ENCODE results near the gene USP4. TPM values are rescaled to one million over a fixed set of nuclear protein-coding genes. Genes with fewer than 3 reads are reported as not detected.

USP4 gene
- total RNA-seq, 2 donors from 2014 or later = 76.0 to 92.8 TPM

- Mint-ChIP-seq H3K36me3 (peaks cover 19% of the 10 kb centered on the region in 2 donors), H3K9me3 (no peaks in the 10 kb centered on the region), H3K27ac (peak overlapping the region in 1 of 2 donors; percentile 11)
- no peak for ATAC-seq
- no peak for DNase-seq (ENCODE audit: low spot score in 2 of 2)
Observed at GRCh38 chr3:49324768-49325167, 15.1 kb downstream of the USP4 start.

GRCh38 chr3:49316696-49317457 lies 23.0 kb downstream of the USP4 start:
- H3K36me3 Mint-ChIP-seq = peaks cover 6% of the 10 kb centered on the region in 2 donors

GRCh38 chr3:49313896-49314688 lies 25.8 kb downstream of the USP4 start:
- ATAC-seq = peak in 1 of 2 donors; percentile 43
- Mint-ChIP-seq H3K27ac (peak overlapping the region in 1 of 2 donors; percentile 68), H3K36me3 (no peaks in the 10 kb centered on the region)

More at GRCh38 chr3:49316696-49317457, 23.0 kb downstream of the USP4 start:
- Mint-ChIP-seq H3K9me3 (no peaks in the 10 kb centered on the region), H3K27ac (no peak overlapping the region)
- DNase-seq (ENCODE audit: low spot score in 2 of 2) (no peak), ATAC-seq (no peak)

GRCh38 chr3:49311283-49311682 lies 28.6 kb downstream of the USP4 start:
- ATAC-seq = no peak
- Mint-ChIP-seq H3K27ac (no peak overlapping the region), H3K9me3 (no peaks in the 10 kb centered on the region)

More at GRCh38 chr3:49313896-49314688, 25.8 kb downstream of the USP4 start:
- no peaks in the 10 kb centered on the region for H3K9me3 Mint-ChIP-seq
- no peak for DNase-seq (ENCODE audit: low spot score in 2 of 2)

GRCh38 chr3:49310677-49311076 lies 29.2 kb downstream of the USP4 start:
- H3K36me3 Mint-ChIP-seq = no peaks in the 10 kb centered on the region
- H3K9me3 Mint-ChIP-seq = no peaks in the 10 kb centered on the region
- H3K27ac Mint-ChIP-seq = peak overlapping the region in 1 of 2 donors; percentile 65
- DNase-seq (ENCODE audit: low spot score in 2 of 2) (no peak), ATAC-seq (no peak)

More at GRCh38 chr3:49311283-49311682, 28.6 kb downstream of the USP4 start:
- DNase-seq (ENCODE audit: low spot score in 2 of 2) = no peak
- H3K36me3 Mint-ChIP-seq = no peaks in the 10 kb centered on the region

- Mint-ChIP-seq H3K9me3 (no peaks in the 10 kb centered on the region), H3K36me3 (no peaks in the 10 kb centered on the region), H3K27ac (peak overlapping the region in 1 of 2 donors; percentile 56)
- DNase-seq (ENCODE audit: low spot score in 2 of 2) = no peak
- ATAC-seq = no peak
Observed at GRCh38 chr3:49305608-49306007, 34.2 kb downstream of the USP4 start.

GRCh38 chr3:49302613-49303012 lies 37.2 kb downstream of the USP4 start:
- DNase-seq (ENCODE audit: low spot score in 2 of 2) = no peak
- peak overlapping the region in 1 of 2 donors; percentile 5 for H3K27ac Mint-ChIP-seq
- H3K9me3 Mint-ChIP-seq = no peaks in the 10 kb centered on the region
- peaks cover 0 to 13% of the 10 kb centered on the region in 2 donors for H3K36me3 Mint-ChIP-seq
- no peak for ATAC-seq

- ATAC-seq (no peak), DNase-seq (ENCODE audit: low spot score in 2 of 2) (no peak)
- H3K27ac Mint-ChIP-seq = peak overlapping the region in 1 of 2 donors; percentile 72
- H3K9me3 Mint-ChIP-seq = no peaks in the 10 kb centered on the region
- peaks cover 9 to 21% of the 10 kb centered on the region in 2 donors for H3K36me3 Mint-ChIP-seq
Observed at GRCh38 chr3:49300595-49300994, 39.3 kb downstream of the USP4 start.

- ATAC-seq = no peak
- H3K27ac Mint-ChIP-seq = peak overlapping the region in 1 of 2 donors; percentile 22
- no peak for DNase-seq (ENCODE audit: low spot score in 2 of 2)
- peaks cover 20 to 29% of the 10 kb centered on the region in 2 donors for H3K36me3 Mint-ChIP-seq
- H3K9me3 Mint-ChIP-seq = no peaks in the 10 kb centered on the region
Observed at GRCh38 chr3:49298511-49298910, 41.3 kb downstream of the USP4 start.

- DNase-seq (ENCODE audit: low spot score in 2 of 2) (no peak), ATAC-seq (no peak)
- Mint-ChIP-seq H3K27ac (peak overlapping the region; percentile 52 to 65), H3K36me3 (peaks cover 27 to 29% of the 10 kb centered on the region in 2 donors), H3K9me3 (no peaks in the 10 kb centered on the region)
Observed at GRCh38 chr3:49296781-49297411, 43.0 kb downstream of the USP4 start.

GRCh38 chr3:49295489-49296058 lies 44.3 kb downstream of the USP4 start:
- peak in 1 of 2 donors; percentile 29 for DNase-seq (ENCODE audit: low spot score in 2 of 2)
- no peaks in the 10 kb centered on the region for H3K9me3 Mint-ChIP-seq
- H3K36me3 Mint-ChIP-seq = peaks cover 28 to 29% of the 10 kb centered on the region in 2 donors
- H3K27ac Mint-ChIP-seq = peak overlapping the region in 1 of 2 donors; percentile 74
- peak; percentile 35 to 43 for ATAC-seq

GRCh38 chr3:49294343-49294742 lies 45.5 kb downstream of the USP4 start:
- H3K9me3 Mint-ChIP-seq = no peaks in the 10 kb centered on the region
- peaks cover 21 to 28% of the 10 kb centered on the region in 2 donors for H3K36me3 Mint-ChIP-seq
- ATAC-seq (no peak), DNase-seq (ENCODE audit: low spot score in 2 of 2) (no peak)
- H3K27ac Mint-ChIP-seq = no peak overlapping the region

- Mint-ChIP-seq H3K36me3 (peaks cover 20 to 31% of the 10 kb centered on the region in 2 donors), H3K9me3 (no peaks in the 10 kb centered on the region), H3K27ac (peak overlapping the region in 1 of 2 donors; percentile 51)
- no peak for ATAC-seq
- DNase-seq (ENCODE audit: low spot score in 2 of 2) = no peak
Observed at GRCh38 chr3:49283997-49284396, 55.9 kb downstream of the USP4 start.

GRCh38 chr3:49279376-49279775 lies 60.5 kb downstream of the USP4 start:
- Mint-ChIP-seq H3K27ac (peak overlapping the region in 1 of 2 donors; percentile 72), H3K36me3 (peaks cover 11 to 32% of the 10 kb centered on the region in 2 donors)

GRCh38 chr3:49278548-49278947 lies 61.3 kb downstream of the USP4 start:
- DNase-seq (ENCODE audit: low spot score in 2 of 2) (no peak), ATAC-seq (no peak)
- H3K9me3 Mint-ChIP-seq = no peaks in the 10 kb centered on the region
- peaks cover 5 to 24% of the 10 kb centered on the region in 2 donors for H3K36me3 Mint-ChIP-seq
- peak overlapping the region; percentile 37 to 71 for H3K27ac Mint-ChIP-seq

More at GRCh38 chr3:49279376-49279775, 60.5 kb downstream of the USP4 start:
- ATAC-seq = no peak
- no peak for DNase-seq (ENCODE audit: low spot score in 2 of 2)
- no peaks in the 10 kb centered on the region for H3K9me3 Mint-ChIP-seq

GRCh38 chr3:49277383-49277775 lies 62.5 kb downstream of the USP4 start:
- DNase-seq (ENCODE audit: low spot score in 2 of 2) (no peak), ATAC-seq (no peak)
- Mint-ChIP-seq H3K36me3 (peaks cover 5 to 23% of the 10 kb centered on the region in 2 donors), H3K9me3 (no peaks in the 10 kb centered on the region), H3K27ac (peak overlapping the region; percentile 84 to 93)
